ENCODE measurements around the gene PDLIM7. TPM values are rescaled to one million over a fixed set of nuclear protein-coding genes. Genes with fewer than 3 reads are reported as not detected.
"Not testable (repeated sequence)": the region's sequence is repeated elsewhere in the genome, so short reads cannot be mapped to it uniquely, and the experiment has no call there.

Gene PDLIM7
- total RNA-seq, 2 donors from 2014 or later, result 196 to 241 TPM

- H3K27ac Mint-ChIP-seq, result no peak overlapping the region
- TF ChIP-seq CTCF (conservative IDR thresholded peaks at IDR 0.05), result no peak
- DNase-seq, result no peak
- Histone ChIP-seq H3K4me1 (ENCODE audit: control insufficient read depth, insufficient read depth, low read length) (no peaks in the 10 kb centered on the region), H3K36me3 (ENCODE audit: control insufficient read depth, insufficient read depth, low read length) (peaks cover 87% of the 10 kb centered on the region), H3K27ac (ENCODE audit: low read depth, low read length) (no peak overlapping the region), H3K27me3 (ENCODE audit: control insufficient read depth, insufficient read depth, low read length, poor library complexity, severe bottlenecking) (no peaks in the 10 kb centered on the region), H3K4me3 (ENCODE audit: low read length) (no peak overlapping the region), H3K9ac (ENCODE audit: extremely low read depth, low read length, poor library complexity, severe bottlenecking) (no peak overlapping the region), H3K9me3 (ENCODE audit: control insufficient read depth, low read length) (no peaks in the 10 kb centered on the region)
- H3K9me3 Mint-ChIP-seq, result no peaks in the 10 kb centered on the region
- no peaks in the 10 kb centered on the region for H3K27me3 Mint-ChIP-seq (ENCODE audit: insufficient read depth)
- no peak overlapping the region for H3K4me3 Mint-ChIP-seq
- peaks cover 64% of the 10 kb centered on the region for H3K36me3 Mint-ChIP-seq (ENCODE audit: low read depth)
- WGBS, 2 experiments (ENCODE audit: insufficient coverage in 1 of 2, insufficient read length in 1 of 2), result 94% methylated on average over 3 to 10 of the region's 10 CpGs
- no peaks in the 10 kb centered on the region for H3K4me1 Mint-ChIP-seq
Observed at GRCh38 chr5:177536386-177536785, 39.0 kb upstream of the PDLIM7 start.

- peaks cover 89% of the 10 kb centered on the region for H3K36me3 ChIP-seq (ENCODE audit: control insufficient read depth, insufficient read depth, low read length)
- H3K27ac ChIP-seq (ENCODE audit: low read depth, low read length), result no peak overlapping the region
- H3K9me3 Mint-ChIP-seq, result no peaks in the 10 kb centered on the region
- H3K36me3 Mint-ChIP-seq (ENCODE audit: low read depth), result peaks cover 65% of the 10 kb centered on the region
- H3K9ac ChIP-seq (ENCODE audit: extremely low read depth, low read length, poor library complexity, severe bottlenecking), result no peak overlapping the region
- H3K4me1 Mint-ChIP-seq, result no peaks in the 10 kb centered on the region
- 86 to 91% methylated on average over 6 to 7 of the region's 7 CpGs for WGBS, 2 experiments (ENCODE audit: insufficient coverage in 1 of 2, insufficient read length in 1 of 2)
- H3K4me3 ChIP-seq (ENCODE audit: low read length), result no peak overlapping the region
- no peaks in the 10 kb centered on the region for H3K27me3 ChIP-seq (ENCODE audit: control insufficient read depth, insufficient read depth, low read length, poor library complexity, severe bottlenecking)
- DNase-seq, result no peak
- no peak for TF ChIP-seq CTCF (conservative IDR thresholded peaks at IDR 0.05)
- H3K4me1 ChIP-seq (ENCODE audit: control insufficient read depth, insufficient read depth, low read length), result no peaks in the 10 kb centered on the region
- H3K9me3 ChIP-seq (ENCODE audit: control insufficient read depth, low read length), result no peaks in the 10 kb centered on the region
- H3K27ac Mint-ChIP-seq, result no peak overlapping the region
- H3K4me3 Mint-ChIP-seq, result no peak overlapping the region
- no peaks in the 10 kb centered on the region for H3K27me3 Mint-ChIP-seq (ENCODE audit: insufficient read depth)
Observed at GRCh38 chr5:177535125-177535524, 37.7 kb upstream of the PDLIM7 start.

GRCh38 chr5:177534433-177534832, 37.0 kb upstream of the PDLIM7 start:
- not testable (repeated sequence) for H3K4me1 ChIP-seq (ENCODE audit: control insufficient read depth, insufficient read depth, low read length); H3K4me1 Mint-ChIP-seq; H3K4me3 ChIP-seq (ENCODE audit: low read length); H3K27ac Mint-ChIP-seq; H3K27me3 Mint-ChIP-seq (ENCODE audit: insufficient read depth); H3K9me3 ChIP-seq (ENCODE audit: control insufficient read depth, low read length); H3K9ac ChIP-seq (ENCODE audit: extremely low read depth, low read length, poor library complexity, severe bottlenecking); H3K27me3 ChIP-seq (ENCODE audit: control insufficient read depth, insufficient read depth, low read length, poor library complexity, severe bottlenecking); H3K27ac ChIP-seq (ENCODE audit: low read depth, low read length); DNase-seq; H3K9me3 Mint-ChIP-seq; H3K4me3 Mint-ChIP-seq
- WGBS, 2 experiments (ENCODE audit: insufficient coverage in 1 of 2, insufficient read length in 1 of 2), result 95 to 96% methylated on average over 5 to 7 of the region's 7 CpGs
- peaks cover 91% of the 10 kb centered on the region for H3K36me3 ChIP-seq (ENCODE audit: control insufficient read depth, insufficient read depth, low read length)
- peaks cover 65% of the 10 kb centered on the region for H3K36me3 Mint-ChIP-seq (ENCODE audit: low read depth)

Measured in endodermal cell (in vitro differentiated cells).